GM06990 (cell line): ENCODE measurements around the gene NSL1.
"Not testable (repeated sequence)": the region's sequence is repeated elsewhere in the genome, so short reads cannot be mapped to it uniquely, and the experiment has no call there.

Experiments used
- DNase-seq: peaks from one replicate; pipeline ENCODE4 v3.0.0-alpha.2; 2011; ENCODE audit not compliant: insufficient read length; ENCODE audit errors: extremely low read depth
- H3K27me3 ChIP-seq: replicated peaks from 2 replicates; pipeline ENCODE4 v1.6.0; 2011; ENCODE audit warnings: low read length; ENCODE audit not compliant: control insufficient read depth, insufficient read depth
- H3K36me3 ChIP-seq: 2 replicates; pipeline ENCODE4 v1.5.1; 2011; ENCODE audit warnings: low read length; ENCODE audit not compliant: control insufficient read depth, insufficient read depth
- H3K4me3 ChIP-seq: replicated peaks from 2 replicates; pipeline ENCODE4 v1.5.1; 2011; ENCODE audit warnings: low read depth, mild to moderate bottlenecking, control low read depth, low read length
- CTCF ChIP-seq: IDR thresholded peaks from 2 replicates; pipeline ENCODE4 v1.5.1; 2011; ENCODE audit warnings: low read length, control low read depth, mild to moderate bottlenecking, inconsistent platforms; ENCODE audit not compliant: insufficient read depth, poor library complexity, severe bottlenecking

The NSL1 gene

GRCh38 chr1:212781225-212781624, 10.4 kb downstream of the NSL1 start:
- no peaks in the 10 kb centered on the region; the same call in 1 of the 2 replicates for H3K36me3 ChIP-seq
- H3K27me3 ChIP-seq, result no peaks in the 10 kb centered on the region
- H3K4me3 ChIP-seq, result no peak overlapping the region
- no peak for DNase-seq
- TF ChIP-seq CTCF, result no peak

GRCh38 chr1:212780759-212781158, 10.8 kb downstream of the NSL1 start:
- no peaks in the 10 kb centered on the region; the same call in 1 of the 2 replicates for H3K36me3 ChIP-seq
- no peaks in the 10 kb centered on the region for H3K27me3 ChIP-seq
- DNase-seq, result no peak
- TF ChIP-seq CTCF, result no peak
- H3K4me3 ChIP-seq, result no peak overlapping the region

GRCh38 chr1:212779086-212779485, 12.5 kb downstream of the NSL1 start:
- H3K27me3 ChIP-seq, DNase-seq, H3K4me3 ChIP-seq, H3K36me3 ChIP-seq: not testable (repeated sequence)

- Histone ChIP-seq H3K27me3 (no peaks in the 10 kb centered on the region), H3K36me3 (no peaks in the 10 kb centered on the region), H3K4me3 (no peak overlapping the region)
- TF ChIP-seq CTCF, result no peak
- DNase-seq, result no peak
Measured at GRCh38 chr1:212777151-212777550, 14.4 kb downstream of the NSL1 start.

- DNase-seq, result no peak
- TF ChIP-seq CTCF, result no peak
- H3K27me3 ChIP-seq, result no peaks in the 10 kb centered on the region
- H3K4me3 ChIP-seq, result no peak overlapping the region
- H3K36me3 ChIP-seq, result no peaks in the 10 kb centered on the region
Measured at GRCh38 chr1:212775241-212775640, 16.3 kb downstream of the NSL1 start.

- Histone ChIP-seq H3K36me3 (no peaks in the 10 kb centered on the region), H3K27me3 (no peaks in the 10 kb centered on the region), H3K4me3 (no peak overlapping the region)
- no peak for DNase-seq
- no peak for TF ChIP-seq CTCF
Measured at GRCh38 chr1:212774584-212774983, 17.0 kb downstream of the NSL1 start.
